Panc1 (cell line): ENCODE measurements around the gene ADSS1. TPM values are rescaled to one million over a fixed set of nuclear protein-coding genes. Genes with fewer than 3 reads are reported as not detected.

Experiments
- ATAC-seq: fragments of 200-7000 bp; cut with Tn5 transposase; 2 replicates; pipeline ENCODE4 v1.9.1; 2020; ENCODE audit warnings: mild to moderate bottlenecking, moderate library complexity
- BruUV-seq: library from RNA; stranded (reverse); fragments of 400-500 nt; replicated peaks from 2 replicates; lab custom pipeline; 2021; lab: Mats Ljungman, UMichigan
- CTCF ChIA-PET: fragments of 300-600 bp; sonication (Branson Sonifier 250); formaldehyde crosslinking; loops from one replicate; lab custom pipeline; 2022; ENCODE audit warnings: antibody characterized with exemption; lab: Charles Lee
- POLR2A ChIA-PET: fragments of 300-600 bp; sonication (Branson Sonifier 250); formaldehyde crosslinking; loops from one replicate; lab custom pipeline; 2022; ENCODE audit warnings: antibody characterized with exemption; lab: Charles Lee
- DNase-seq: peaks from one replicate; pipeline ENCODE4 v3.0.0-alpha.2; 2010; ENCODE audit warnings: low read depth, low spot score
- H3K27ac ChIP-seq: 2 replicates; pipeline ENCODE4 v1.5.1; 2011; ENCODE audit warnings: mild to moderate bottlenecking, low read length, inconsistent platforms
- H3K27me3 ChIP-seq: fragments of 200-500 bp; sonication (Bioruptor generic); 2 replicates; pipeline ENCODE4 v1.6.0; 2014; ENCODE audit warnings: low read length, inconsistent platforms; ENCODE audit not compliant: control insufficient read depth, insufficient read depth
- H3K36me3 ChIP-seq: fragments of 200-500 bp; sonication (Bioruptor generic); 2 replicates; pipeline ENCODE4 v1.5.1; 2014; ENCODE audit warnings: inconsistent platforms, mild to moderate bottlenecking, low read length, moderate library complexity; ENCODE audit not compliant: control insufficient read depth, insufficient read depth
- H3K4me1 ChIP-seq: 2 replicates; pipeline ENCODE4 v1.5.1; 2011; ENCODE audit warnings: inconsistent platforms, mild to moderate bottlenecking, low read length, moderate library complexity; ENCODE audit not compliant: control insufficient read depth, insufficient read depth
- H3K4me3 ChIP-seq, 2 experiments: 2 replicates each; pipeline ENCODE4 v1.5.1; 2011 to 2012; ENCODE audit warnings: low read depth in 2 of 2, low read length in 2 of 2, mild to moderate bottlenecking in 2 of 2, inconsistent platforms in 1 of 2, moderate library complexity in 1 of 2
- H3K9me3 ChIP-seq: fragments of 200-500 bp; sonication (Bioruptor generic); 2 replicates; pipeline ENCODE4 v1.5.1; 2014; ENCODE audit warnings: low read depth, mild to moderate bottlenecking, inconsistent platforms, low read length, moderate library complexity; ENCODE audit not compliant: control insufficient read depth, insufficient read depth
- CTCF ChIP-seq: fragments of 450-650 bp; IDR thresholded peaks from 2 replicates; pipeline ENCODE4 v1.5.1; 2017; ENCODE audit warnings: mild to moderate bottlenecking
- POLR2AphosphoS5 ChIP-seq: IDR thresholded peaks from 2 replicates; pipeline ENCODE4 v1.6.1; 2012; ENCODE audit warnings: mild to moderate bottlenecking, low read depth, low read length, moderate library complexity
- REST ChIP-seq, 2 experiments: IDR thresholded peaks; 2 replicates each; pipeline ENCODE4 v1.6.1; 2011 to 2012; ENCODE audit warnings: low read depth in 2 of 2, control low read depth in 1 of 2, low read length in 1 of 2, mild to moderate bottlenecking in 1 of 2, moderate library complexity in 1 of 2; ENCODE audit not compliant: insufficient read depth in 1 of 2
- SIN3A ChIP-seq: IDR thresholded peaks from 2 replicates; pipeline ENCODE4 v1.6.1; 2012; ENCODE audit warnings: low read depth, mild to moderate bottlenecking, low read length, moderate library complexity, borderline replicate concordance; ENCODE audit not compliant: insufficient read depth
- TCF7L2 ChIP-seq: IDR thresholded peaks from 2 replicates; pipeline ENCODE4 v1.6.1; 2011; ENCODE audit warnings: mild to moderate bottlenecking, low read depth, low read length, inconsistent platforms
- in situ Hi-C: cut with HindIII; loops from 2 replicates; pipeline ENCODE4 v1.10.0; 2016; ENCODE audit warnings: low sequenced_read_pairs, low pct_unique_long_range_greater_than_20kb
- intact Hi-C: fragments of 100-400 bp; cut with micrococcal nuclease; formaldehyde crosslinking; loops from one replicate; pipeline ENCODE4 v1.10.0; 2022; ENCODE audit not compliant: unreplicated experiment
- total RNA-seq: library from RNA; stranded (reverse); gene quantifications from one replicate; pipeline ENCODE4 v1.2.1, GENCODE V29; 2021; ENCODE audit not compliant: unreplicated experiment

The ADSS1 gene
- total RNA-seq, 1 experiment from 2014 or later = 9.4 TPM

GRCh38 chr14:104717646-104718045 lies 6.4 kb upstream of the ADSS1 start:
- Histone ChIP-seq H3K9me3 (no peaks in the 10 kb centered on the region), H3K4me3 (no peak overlapping the region), H3K4me1 (peaks cover 12% of the 10 kb centered on the region), H3K36me3 (no peaks in the 10 kb centered on the region), H3K27me3 (no peaks in the 10 kb centered on the region), H3K27ac (no peak overlapping the region)
- DNase-seq (no peak), ATAC-seq (no peak)
- intact Hi-C loops = no loop called here
- TF ChIP-seq TCF7L2 (no peak), SIN3A (no peak), POLR2AphosphoS5 (no peak), CTCF (no peak), REST (IDR thresholded peaks at IDR 0.05; ENCODE audit: insufficient read depth in 1 of 2, low read depth in 2 of 2, low read length in 1 of 2) (no peak)
- POLR2A ChIA-PET = no interaction called here
- CTCF ChIA-PET = no interaction called here
- in situ Hi-C loops = no loop called here
- BruUV-seq = no TSS peak

- no TSS peak for BruUV-seq
- ChIA-PET POLR2A (no interaction called here), CTCF (no interaction called here)
- in situ Hi-C loops = no loop called here
- ATAC-seq (no peak), DNase-seq (no peak)
- no peak overlapping the region for H3K4me3 ChIP-seq
- TF ChIP-seq CTCF = no peak
- TF ChIP-seq TCF7L2 = no peak
- TF ChIP-seq POLR2AphosphoS5 = no peak
- TF ChIP-seq REST (IDR thresholded peaks at IDR 0.05; ENCODE audit: insufficient read depth in 1 of 2, low read depth in 2 of 2, low read length in 1 of 2) = no peak
- TF ChIP-seq SIN3A = no peak
- H3K36me3 ChIP-seq = no peaks in the 10 kb centered on the region
- no peaks in the 10 kb centered on the region for H3K27me3 ChIP-seq
- no peak overlapping the region for H3K27ac ChIP-seq
- intact Hi-C loops = no loop called here
- no peaks in the 10 kb centered on the region for H3K9me3 ChIP-seq
- peaks cover 16% of the 10 kb centered on the region for H3K4me1 ChIP-seq
These were observed 5.9 kb upstream of the ADSS1 start for GRCh38 chr14:104718147-104718546.
